Stimulated activated CD8-positive, alpha-beta memory T cell treated with anti-CD3 and anti-CD28 coated beads, Interleukin-15, amount 100 ng/mL, for 48 hours (primary cell): Measurements from ENCODE around the gene ZNF546.

Experiments used
- DNase-seq, 2 donors: peaks; one replicate each; pipeline ENCODE4 v3.0.0-alpha.2; 2020; ENCODE audit warnings: low read depth in 2 of 2

The ZNF546 gene

DNA sequence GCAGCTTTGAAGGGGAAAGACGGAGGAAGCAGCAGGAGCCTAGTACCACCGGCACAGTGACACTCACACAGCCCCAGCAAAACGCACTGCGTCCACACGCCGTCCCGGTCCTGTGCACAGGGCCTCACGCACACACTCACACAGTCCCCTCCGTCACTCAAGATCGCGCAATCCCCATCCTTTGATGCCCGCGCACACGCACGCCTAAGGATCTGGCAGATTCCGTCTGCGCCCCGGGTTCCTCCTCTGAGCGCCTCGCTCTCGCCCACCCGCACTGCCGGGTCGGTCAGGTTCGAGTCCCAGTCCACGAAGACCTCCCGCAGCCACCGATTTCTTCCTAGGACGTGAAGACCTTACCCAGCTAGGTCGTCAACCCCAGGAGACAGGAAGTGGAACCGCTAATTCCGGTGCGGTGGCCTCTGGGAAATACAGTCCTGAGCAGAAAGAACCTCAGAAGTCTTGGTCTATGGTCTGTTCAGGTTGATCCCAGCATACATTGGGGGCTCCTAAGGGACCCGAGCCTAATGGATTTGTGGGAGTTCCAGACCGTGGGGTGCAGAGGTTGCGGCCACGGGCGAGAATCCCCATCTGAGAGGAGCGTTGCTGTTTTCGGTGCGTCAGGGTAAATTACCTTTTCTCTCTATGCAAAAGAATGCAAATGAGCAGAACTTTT, 59.1 kb downstream of the ZNF546 start, which contains the start of gene ZNF780B:
ZNF780B (minus strand) TSS at position 400 of the 673 bp plus-strand sequence. CDS start 5,899 bp downstream, outside the sequence.
- peak; percentile 49 for DNase-seq

GRCh38 chr19:40056505-40056904, 59.6 kb downstream of the ZNF546 start:
- no peak for DNase-seq

- no peak for DNase-seq
Measured at GRCh38 chr19:40057166-40057565, 60.3 kb downstream of the ZNF546 start.

DNA sequence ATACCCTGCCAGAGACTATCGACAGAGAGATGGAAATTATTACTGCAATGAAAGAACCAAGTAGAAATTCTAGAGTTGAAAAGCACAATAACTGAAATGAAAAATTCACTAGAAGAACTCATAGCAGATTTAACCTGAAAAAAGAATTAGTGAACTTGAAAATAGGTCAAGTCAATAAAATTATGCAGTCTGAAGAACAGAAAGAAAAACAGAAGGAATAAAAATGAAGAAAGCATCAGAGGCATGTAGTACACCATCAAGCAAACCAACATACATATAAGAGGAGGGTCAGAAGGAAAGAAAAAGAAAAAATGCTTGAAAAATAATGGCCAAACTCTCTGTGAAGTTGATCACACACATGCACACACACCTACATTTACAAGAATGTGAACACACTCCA, 62.8 kb downstream of the ZNF546 start:
- no peak for DNase-seq

DNA sequence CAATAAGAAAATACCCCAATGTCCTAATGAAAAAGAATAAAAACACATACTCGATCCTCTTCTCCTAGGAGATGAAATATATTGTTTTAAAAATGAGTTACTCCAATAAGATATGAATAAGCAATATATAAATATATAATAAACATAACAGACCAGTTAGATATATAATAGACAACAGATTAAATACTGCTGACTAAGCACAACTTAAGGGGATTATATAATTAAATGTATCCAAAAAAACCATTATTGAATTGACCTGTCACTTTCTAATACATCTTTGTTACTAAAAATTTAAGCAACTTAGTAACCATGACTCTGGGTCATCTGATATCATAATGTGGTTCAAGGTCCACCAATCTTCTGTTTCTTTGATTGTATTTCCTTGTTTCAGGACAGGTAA, 73.2 kb downstream of the ZNF546 start:
- DNase-seq = no peak
